Naive B cell (primary cell): ENCODE results near the gene TMEM169. TPM values are rescaled to one million over a fixed set of nuclear protein-coding genes. Genes with fewer than 3 reads are reported as not detected.
"Not testable (repeated sequence)": the region's sequence is repeated elsewhere in the genome, so short reads cannot be mapped to it uniquely, and the experiment has no call there.

Source experiments
- ATAC-seq, 2 donors: fragments of 150-1000 bp; cut with Tn5 transposase; 2 replicates each; pipeline ENCODE4 v1.10.0; 2021; ENCODE audit warnings: low read depth in 2 of 2, mild to moderate bottlenecking in 2 of 2, moderate library complexity in 2 of 2
- DNase-seq: peaks from one replicate; pipeline ENCODE4 v3.0.0; 2022
- H3K27ac Mint-ChIP-seq, 6 donors: one replicate each; pipeline ENCODE4 v1.8.0; 2020 to 2022; ENCODE audit warnings: mild to moderate bottlenecking in 6 of 6, mixed read lengths in 6 of 6, moderate library complexity in 5 of 6, inconsistent platforms in 2 of 6
- H3K27me3 Mint-ChIP-seq, 3 donors: one replicate each; pipeline ENCODE4 v1.8.0; 2021 to 2022; ENCODE audit warnings: mixed read lengths in 3 of 3, mild to moderate bottlenecking in 1 of 3
- H3K36me3 Mint-ChIP-seq, 2 donors: one replicate each; pipeline ENCODE4 v1.8.0; 2020 to 2022; ENCODE audit warnings: mixed read lengths in 2 of 2, inconsistent platforms in 1 of 2, mild to moderate bottlenecking in 1 of 2
- H3K4me1 Mint-ChIP-seq, 3 donors: one replicate each; pipeline ENCODE4 v1.8.0; 2020 to 2022; ENCODE audit warnings: mixed read lengths in 3 of 3, inconsistent platforms in 1 of 3, mild to moderate bottlenecking in 1 of 3, moderate library complexity in 1 of 3
- H3K4me3 Mint-ChIP-seq, 8 donors: one replicate each; pipeline ENCODE4 v1.8.0; 2020 to 2022; ENCODE audit warnings: mild to moderate bottlenecking in 8 of 8, mixed read lengths in 8 of 8, moderate library complexity in 8 of 8, inconsistent platforms in 2 of 8
- H3K9me3 Mint-ChIP-seq, 7 donors: one replicate each; pipeline ENCODE4 v1.8.0; 2020 to 2022; ENCODE audit warnings: mixed read lengths in 7 of 7, mild to moderate bottlenecking in 5 of 7, inconsistent platforms in 2 of 7, moderate library complexity in 1 of 7
- polyA plus RNA-seq, 6 donors: library from polyadenylated mRNA; unstranded; fragments of 300-500 nt; fragmentation: Illumina TruSeq; gene quantifications; one replicate each; pipeline ENCODE4 v1.2.3, GENCODE V29; 2021; ENCODE audit warnings: low read depth in 6 of 6

Gene TMEM169
- polyA plus RNA-seq, 6 donors from 2014 or later, result 0.38 to 2.5 (median 1.2) TPM; not detected in 1

GRCh38 chr2:216075510-216076485, 5.9 kb upstream of the TMEM169 start:
- Mint-ChIP-seq H3K4me1 (peaks cover 11 to 19% (median 17%) of the 10 kb centered on the region in 3 donors), H3K36me3 (peaks cover 0 to 5% of the 10 kb centered on the region in 2 donors), H3K9me3 (no peaks in the 10 kb centered on the region), H3K4me3 (no peak overlapping the region), H3K27me3 (no peaks in the 10 kb centered on the region), H3K27ac (peak overlapping the region in 1 of 6 donors; percentile 73)
- DNase-seq (no peak), ATAC-seq (no peak)

DNA sequence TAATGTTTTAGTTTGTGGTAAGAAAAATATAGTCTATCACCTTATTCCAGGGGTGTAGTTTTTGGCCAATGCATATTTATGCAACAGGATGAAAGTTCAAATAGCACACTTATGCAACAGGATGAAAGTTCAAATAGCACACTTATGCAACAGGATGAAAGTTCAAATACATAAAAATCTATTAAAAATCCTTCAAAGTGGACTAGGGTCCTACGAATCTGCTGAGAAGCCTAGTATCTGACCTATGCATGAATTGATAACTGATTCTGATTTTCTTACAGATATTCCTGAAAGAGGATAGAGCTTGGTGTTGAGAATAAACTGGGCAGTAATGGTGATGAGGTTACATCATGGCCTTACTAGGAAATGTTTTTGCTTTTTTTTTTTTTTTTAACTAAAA, 2.9 kb upstream of the TMEM169 start:
- DNase-seq (no peak), ATAC-seq (no peak)
- peaks cover 30 to 47% (median 45%) of the 10 kb centered on the region in 3 donors for H3K4me1 Mint-ChIP-seq
- H3K9me3 Mint-ChIP-seq, result no peaks in the 10 kb centered on the region
- no peak overlapping the region for H3K27ac Mint-ChIP-seq
- peaks cover 0 to 5% of the 10 kb centered on the region in 2 donors for H3K36me3 Mint-ChIP-seq
- no peak overlapping the region for H3K4me3 Mint-ChIP-seq
- no peaks in the 10 kb centered on the region for H3K27me3 Mint-ChIP-seq

GRCh38 chr2:216080048-216080447, 1.7 kb upstream of the TMEM169 start:
- H3K27ac Mint-ChIP-seq, H3K36me3 Mint-ChIP-seq, ATAC-seq, H3K27me3 Mint-ChIP-seq, H3K9me3 Mint-ChIP-seq, DNase-seq: not testable (repeated sequence)
- H3K4me3 Mint-ChIP-seq, result peak overlapping the region in 3 of 8 donors; percentile 29 to 95 (median 47)
- H3K4me1 Mint-ChIP-seq, result peaks cover 33 to 49% (median 46%) of the 10 kb centered on the region in 3 donors

GRCh38 chr2:216081012-216081411, 707 bp upstream of the TMEM169 start:
- no peaks in the 10 kb centered on the region for H3K9me3 Mint-ChIP-seq
- no peak for DNase-seq
- peaks cover 38 to 55% (median 45%) of the 10 kb centered on the region in 3 donors for H3K4me1 Mint-ChIP-seq
- H3K4me3 Mint-ChIP-seq, result peak overlapping the region; percentile 91 to 97 (median 96)
- no peaks in the 10 kb centered on the region for H3K27me3 Mint-ChIP-seq
- no peak for ATAC-seq
- H3K27ac Mint-ChIP-seq, result peak overlapping the region in 5 of 6 donors; percentile 83 to 95 (median 93)
- H3K36me3 Mint-ChIP-seq, result no peaks in the 10 kb centered on the region

DNA sequence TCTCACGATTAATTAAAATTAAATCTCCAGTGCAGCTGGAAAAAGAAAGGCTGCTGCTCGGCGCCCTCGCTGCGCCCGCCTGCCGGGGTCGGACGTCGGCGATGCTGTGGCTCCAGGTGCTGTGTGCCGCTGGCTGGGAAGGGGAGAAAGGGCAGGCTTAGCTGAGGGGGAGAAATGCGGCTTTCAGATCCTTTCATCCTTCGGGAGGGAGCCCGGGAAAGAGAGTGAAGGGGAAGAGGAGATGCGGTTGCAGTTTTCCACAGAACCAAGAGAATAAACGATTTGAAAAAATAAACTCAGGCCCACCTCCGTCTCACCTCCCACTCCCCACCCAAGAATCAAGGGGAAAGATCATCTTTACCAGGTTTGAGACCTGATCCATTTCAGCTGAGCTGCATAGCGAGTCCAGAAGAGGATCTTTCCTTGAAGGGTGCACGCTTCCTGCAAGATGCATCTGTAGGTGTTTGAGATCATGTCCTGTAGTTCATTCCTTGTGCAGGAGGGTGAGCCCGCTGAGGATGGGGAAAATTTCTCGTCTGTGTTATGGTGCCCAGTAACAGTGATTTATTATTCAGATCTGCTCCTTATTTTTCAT, 495 bp downstream of the TMEM169 start:
- H3K4me1 Mint-ChIP-seq, result peaks cover 38 to 57% (median 52%) of the 10 kb centered on the region in 3 donors

GRCh38 chr2:216082805-216083204, 1.1 kb downstream of the TMEM169 start:
- peak; percentile 26 to 31 for ATAC-seq
- no peaks in the 10 kb centered on the region for H3K36me3 Mint-ChIP-seq
- DNase-seq, result peak; percentile 28
- peak overlapping the region; percentile 69 to 97 (median 92) for H3K27ac Mint-ChIP-seq
- peak overlapping the region; percentile 91 to 97 (median 96) for H3K4me3 Mint-ChIP-seq
- H3K4me1 Mint-ChIP-seq, result peaks cover 38 to 57% (median 52%) of the 10 kb centered on the region in 3 donors
- no peaks in the 10 kb centered on the region for H3K27me3 Mint-ChIP-seq
- H3K9me3 Mint-ChIP-seq, result no peaks in the 10 kb centered on the region

More for the DNA sequence above, 495 bp downstream of the TMEM169 start:
- DNase-seq, result no peak
- no peaks in the 10 kb centered on the region for H3K9me3 Mint-ChIP-seq
- no peaks in the 10 kb centered on the region for H3K27me3 Mint-ChIP-seq
- H3K36me3 Mint-ChIP-seq, result no peaks in the 10 kb centered on the region
- peak in 1 of 2 donors; percentile 12 for ATAC-seq
- H3K27ac Mint-ChIP-seq, result peak overlapping the region; percentile 88 to 97 (median 94)
- H3K4me3 Mint-ChIP-seq, result peak overlapping the region; percentile 91 to 97 (median 96)

GRCh38 chr2:216083464-216084281, 2.0 kb downstream of the TMEM169 start:
- Mint-ChIP-seq H3K36me3 (no peaks in the 10 kb centered on the region), H3K27ac (peak overlapping the region in 5 of 6 donors; percentile 27 to 97 (median 93)), H3K4me1 (peaks cover 38 to 57% (median 52%) of the 10 kb centered on the region in 3 donors), H3K27me3 (peaks cover 0 to under 1% (median 0%) of the 10 kb centered on the region in 3 donors), H3K9me3 (no peaks in the 10 kb centered on the region), H3K4me3 (peak overlapping the region; percentile 53 to 97 (median 91))
- ATAC-seq, result no peak
- DNase-seq, result no peak

DNA sequence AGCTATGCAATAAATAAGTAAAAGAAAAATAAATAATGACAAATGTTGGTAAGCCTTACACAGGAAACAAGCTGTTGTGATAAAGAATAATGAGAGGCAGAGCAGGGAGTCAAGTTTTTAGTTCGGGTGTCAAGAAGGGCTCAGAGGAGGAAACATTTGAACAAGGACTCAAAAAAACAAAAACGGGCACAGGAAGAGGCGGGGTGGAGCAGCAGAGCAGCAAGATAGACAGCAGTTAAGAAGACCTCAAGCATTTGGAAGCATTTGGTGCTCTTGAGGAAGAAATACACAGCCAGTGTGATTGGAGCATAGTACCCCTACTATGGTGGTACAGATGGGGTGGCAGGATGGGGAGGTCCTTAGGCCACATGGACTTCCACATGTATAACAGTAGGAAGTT, 2.8 kb downstream of the TMEM169 start:
- Mint-ChIP-seq H3K4me1 (peaks cover 42 to 57% (median 52%) of the 10 kb centered on the region in 3 donors), H3K36me3 (no peaks in the 10 kb centered on the region)
- peak; percentile 12 for DNase-seq

GRCh38 chr2:216086207-216086893, 4.6 kb downstream of the TMEM169 start:
- H3K4me3 Mint-ChIP-seq, result no peak overlapping the region
- ATAC-seq, result no peak
- H3K9me3 Mint-ChIP-seq, result no peaks in the 10 kb centered on the region
- H3K36me3 Mint-ChIP-seq, result no peaks in the 10 kb centered on the region
- peaks cover 36 to 43% (median 42%) of the 10 kb centered on the region in 3 donors for H3K4me1 Mint-ChIP-seq
- peak overlapping the region in 2 of 6 donors; percentile 13 to 20 for H3K27ac Mint-ChIP-seq
- peaks cover 0 to 5% (median 0%) of the 10 kb centered on the region in 3 donors for H3K27me3 Mint-ChIP-seq
- DNase-seq, result no peak

More for the DNA sequence above, 2.8 kb downstream of the TMEM169 start:
- H3K4me3 Mint-ChIP-seq, result peak overlapping the region; percentile 45 to 91 (median 76)
- ATAC-seq, result peak in 1 of 2 donors; percentile 15
- H3K9me3 Mint-ChIP-seq, result no peaks in the 10 kb centered on the region
- peaks cover 0 to 5% (median 0%) of the 10 kb centered on the region in 3 donors for H3K27me3 Mint-ChIP-seq
- H3K27ac Mint-ChIP-seq, result peak overlapping the region; percentile 64 to 98 (median 91)

DNA sequence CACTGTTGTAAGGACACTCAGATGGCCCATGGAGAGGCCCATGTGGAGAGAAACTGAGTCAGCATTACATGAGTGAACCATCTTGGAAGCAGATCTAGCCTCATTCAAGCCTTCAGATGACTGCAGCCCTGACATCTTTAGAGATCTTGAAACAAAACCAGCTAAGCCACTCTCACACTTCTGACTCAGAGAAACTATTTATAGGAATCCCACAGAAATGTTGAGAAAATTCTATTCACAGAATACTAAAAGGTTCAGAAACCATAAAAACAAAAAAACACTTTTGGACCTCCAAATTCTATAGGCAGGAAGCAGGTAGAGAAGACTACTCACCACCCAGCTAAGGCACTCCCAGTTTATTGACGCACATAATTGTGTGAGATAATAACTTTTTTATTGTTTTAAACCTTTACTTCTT, 8.7 kb downstream of the TMEM169 start:
- Mint-ChIP-seq H3K27ac (no peak overlapping the region), H3K27me3 (peaks cover 0 to 9% (median 0%) of the 10 kb centered on the region in 3 donors), H3K9me3 (no peaks in the 10 kb centered on the region), H3K4me1 (peaks cover 4 to 7% (median 5%) of the 10 kb centered on the region in 3 donors), H3K4me3 (no peak overlapping the region), H3K36me3 (no peaks in the 10 kb centered on the region)
- no peak for ATAC-seq
- no peak for DNase-seq

DNA sequence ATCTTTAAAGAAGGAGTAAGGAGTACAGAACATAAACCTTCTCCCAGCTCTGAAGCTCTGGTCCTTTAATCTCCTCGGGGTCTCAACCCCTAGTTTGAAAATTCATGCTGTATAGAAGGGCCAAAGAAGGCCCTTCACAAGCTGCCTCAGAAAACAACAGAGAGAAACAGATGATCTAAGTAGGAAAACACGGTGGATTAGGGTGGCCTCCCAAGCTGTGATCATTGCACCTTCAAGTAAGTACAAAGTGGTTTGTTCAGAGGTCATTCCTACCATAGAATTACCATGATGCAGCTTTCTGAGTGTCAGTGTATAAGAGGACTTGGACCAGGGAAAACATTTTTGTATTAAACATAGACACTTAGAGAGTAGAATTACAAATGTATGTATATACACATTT, 10.9 kb downstream of the TMEM169 start:
- no peak overlapping the region for H3K27ac Mint-ChIP-seq
- H3K27me3 Mint-ChIP-seq, result peaks cover 5 to 9% (median 5%) of the 10 kb centered on the region in 3 donors
- H3K9me3 Mint-ChIP-seq, result no peaks in the 10 kb centered on the region
- DNase-seq (no peak), ATAC-seq (no peak)
- H3K36me3 Mint-ChIP-seq, result no peaks in the 10 kb centered on the region
- H3K4me3 Mint-ChIP-seq, result no peak overlapping the region
- peaks cover 0 to 4% (median 0%) of the 10 kb centered on the region in 3 donors for H3K4me1 Mint-ChIP-seq

DNA sequence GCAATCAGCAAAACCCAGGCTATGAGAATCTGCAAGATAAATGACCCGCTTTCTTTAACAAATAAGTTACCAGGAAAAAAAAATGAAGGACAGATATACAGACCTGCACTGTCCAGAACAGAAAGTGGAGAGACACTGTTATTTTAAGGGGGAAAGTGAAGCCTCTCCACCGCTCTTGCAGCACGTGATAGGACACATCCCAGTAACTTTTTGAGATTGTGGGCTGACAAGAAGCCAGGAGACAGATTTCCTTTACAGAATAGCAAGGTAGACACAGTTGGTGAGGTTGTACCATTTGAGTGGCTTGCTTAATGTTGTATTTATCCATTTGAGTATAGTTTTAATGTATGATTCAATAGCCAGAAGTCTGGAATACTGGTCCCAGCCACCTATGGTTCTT, 13.0 kb downstream of the TMEM169 start:
- H3K36me3 Mint-ChIP-seq, result peaks cover 0 to under 1% of the 10 kb centered on the region in 2 donors
- no peak for ATAC-seq
- no peaks in the 10 kb centered on the region for H3K9me3 Mint-ChIP-seq
- no peak overlapping the region for H3K4me3 Mint-ChIP-seq
- no peak for DNase-seq
- H3K27me3 Mint-ChIP-seq, result peaks cover 4 to 5% (median 5%) of the 10 kb centered on the region in 3 donors
- no peak overlapping the region for H3K27ac Mint-ChIP-seq
- H3K4me1 Mint-ChIP-seq, result no peaks in the 10 kb centered on the region
